Transverse colon (tissue), 4 donors: ENCODE measurements around the gene PPP2R2C. TPM values are rescaled to one million over a fixed set of nuclear protein-coding genes. Genes with fewer than 3 reads are reported as not detected.

Experiments used
- DNase-seq: peaks from one replicate; pipeline ENCODE4 v3.0.0-alpha.2; 2019
- H3K27ac ChIP-seq, 4 donors: fragments of 200-600 bp; sonication (generic); 2 replicates each; pipeline ENCODE4 v1.5.1; 2016 to 2018; ENCODE audit warnings: inconsistent platforms in 4 of 4
- H3K27me3 ChIP-seq: fragments of 200-600 bp; sonication (generic); 2 replicates; pipeline ENCODE4 v1.5.1; 2017; ENCODE audit warnings: inconsistent platforms
- H3K36me3 ChIP-seq, 4 donors: fragments of 200-600 bp; sonication (generic); 2 replicates each; pipeline ENCODE4 v1.5.1; 2017 to 2019; ENCODE audit warnings: inconsistent platforms in 4 of 4
- H3K4me1 ChIP-seq, 4 donors: fragments of 200-600 bp; sonication (generic); 2 replicates each; pipeline ENCODE4 v1.5.1; 2017 to 2020; ENCODE audit warnings: inconsistent platforms in 4 of 4
- H3K4me3 ChIP-seq, 4 donors: fragments of 200-600 bp; sonication (generic); 1 replicate in 1 of 4; 2 replicates in 3 of 4; pipeline versions ENCODE4 v1.5.1 to v1.6.1; 2017 to 2019; ENCODE audit warnings: inconsistent platforms in 4 of 4
- H3K9me3 ChIP-seq, 2 donors: fragments of 200-600 bp; sonication (generic); 2 replicates each; pipeline ENCODE4 v1.5.1; 2017 to 2019; ENCODE audit warnings: inconsistent platforms in 2 of 2
- CTCF ChIP-seq, 5 experiments: fragments of 200-600 bp in 3 of 5; fragments of 450-650 bp in 2 of 5; sonication (generic) in 3 of 5; IDR thresholded peaks; 1 replicate in 2 of 5; 2 replicates in 3 of 5; pipeline ENCODE4 v1.5.1; 2016 to 2017; ENCODE audit warnings: antibody characterized with exemption in 5 of 5, inconsistent platforms in 3 of 5, mild to moderate bottlenecking in 2 of 5, moderate library complexity in 1 of 5
- EP300 ChIP-seq: sonication (generic); formaldehyde crosslinking; IDR thresholded peaks from one replicate; pipeline ENCODE4 v1.6.1; 2017; ENCODE audit warnings: antibody characterized with exemption, low read depth
- POLR2A ChIP-seq: fragments of 450-650 bp; IDR thresholded peaks from one replicate; pipeline ENCODE4 v1.6.1; 2016; ENCODE audit warnings: antibody characterized with exemption, mild to moderate bottlenecking, moderate library complexity
- POLR2AphosphoS5 ChIP-seq, 3 donors: sonication (generic); formaldehyde crosslinking; IDR thresholded peaks; one replicate each; pipeline ENCODE4 v1.6.1; 2016; ENCODE audit warnings: antibody characterized with exemption in 3 of 3
- WGBS, 2 donors: methylation state at CpG; one replicate each; pipeline ENCODE4 v1.1.5; 2018; ENCODE audit warnings: low coverage in 1 of 2; 5-methylcytosine and 5-hydroxymethylcytosine counted together
- in situ Hi-C, 4 donors: fragments of 200-750 bp; cut with MboI; loops; one replicate each; pipeline versions ENCODE4 v1.15.0 to v1.15.1; 2017; ENCODE audit warnings: low sequenced_read_pairs in 3 of 4, low pct_ligation_motif_present in 1 of 4, low pct_unique_long_range_greater_than_20kb in 1 of 4
- intact Hi-C: fragments of 100-400 bp; cut with DNase I; formaldehyde crosslinking; loops from one replicate; pipeline ENCODE4 v1.15.1; 2023; ENCODE audit warnings: low total_unique reads
- total RNA-seq, 4 donors: library from RNA; depleted of rRNA; stranded (reverse); fragments of >200 nt; gene quantifications; one replicate each; pipeline ENCODE4 v1.1.0, GENCODE V29; 2016

Gene PPP2R2C
- total RNA-seq, 4 donors from 2014 or later = 0.27 to 8.8 (median 1.7) TPM

DNA sequence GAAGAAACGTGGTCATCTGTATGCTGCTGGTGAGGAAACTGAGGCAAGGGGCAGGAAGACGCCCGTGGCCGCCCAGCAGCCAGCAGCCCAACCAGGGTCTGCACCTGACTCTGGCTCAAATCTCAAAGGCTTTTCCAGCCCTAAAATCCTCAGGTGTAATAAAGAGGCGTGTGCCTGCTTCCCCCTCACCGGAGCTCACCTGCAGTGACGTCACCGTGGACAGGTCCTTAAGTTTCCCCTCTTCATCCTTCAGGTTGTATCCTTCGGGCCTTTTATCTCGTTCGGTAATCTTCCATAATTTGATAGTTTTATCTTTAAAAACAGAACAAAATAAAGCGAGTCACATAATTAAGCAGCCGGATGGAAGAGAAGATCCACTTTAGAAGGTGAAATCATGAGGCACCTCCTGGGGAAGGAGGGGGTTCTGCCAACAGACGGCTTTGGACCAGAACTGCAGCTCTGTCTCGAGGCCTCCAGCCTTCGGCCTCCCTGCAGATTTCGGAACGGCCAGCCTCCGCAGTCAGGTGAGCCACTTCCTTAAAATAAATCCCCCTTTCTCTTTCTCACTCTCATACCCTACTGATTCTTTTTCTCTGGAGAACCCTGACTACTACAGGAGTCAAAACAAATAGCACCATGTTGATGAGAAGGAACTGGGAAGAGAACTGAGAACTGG lies 96.7 kb downstream of the PPP2R2C start:
- no peak for DNase-seq
- intact Hi-C loops = no loop called here
- Histone ChIP-seq H3K36me3 (no peaks in the 10 kb centered on the region), H3K27ac (no peak overlapping the region), H3K9me3 (no peaks in the 10 kb centered on the region), H3K27me3 (peaks cover under 1% of the 10 kb centered on the region), H3K4me1 (no peaks in the 10 kb centered on the region), H3K4me3 (no peak overlapping the region)
- in situ Hi-C loops = no loop called here
- no peak for TF ChIP-seq POLR2AphosphoS5 (IDR thresholded peaks at IDR 0.05)
- TF ChIP-seq POLR2A = no peak
- 62 to 67% methylated on average over 17 to 19 of the region's 19 CpGs for whole genome bisulfite sequencing, 2 donors

DNA sequence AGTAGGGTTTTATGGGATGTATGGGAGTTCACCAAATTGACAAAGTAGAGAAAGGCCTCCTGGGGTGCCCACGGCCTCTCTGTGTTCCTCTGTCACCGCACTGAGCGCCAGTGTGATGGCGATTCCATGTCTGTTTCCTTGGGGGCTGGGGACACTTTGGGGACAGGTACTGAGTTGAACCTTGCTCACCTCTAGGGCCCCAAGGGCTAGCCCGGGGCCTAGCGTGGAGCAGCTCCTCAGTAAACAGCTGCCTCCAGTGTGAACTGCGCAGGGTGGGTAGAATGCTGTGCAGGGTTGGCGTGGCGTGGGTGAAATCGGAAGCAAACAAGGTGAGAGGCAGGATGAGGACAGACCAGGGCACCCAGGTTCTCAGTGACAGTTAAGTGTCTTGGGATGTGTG lies 97.8 kb downstream of the PPP2R2C start:
- Histone ChIP-seq H3K4me1 (no peaks in the 10 kb centered on the region), H3K27ac (no peak overlapping the region), H3K9me3 (no peaks in the 10 kb centered on the region), H3K4me3 (no peak overlapping the region), H3K36me3 (no peaks in the 10 kb centered on the region), H3K27me3 (no peaks in the 10 kb centered on the region)
- no peak for DNase-seq
- TF ChIP-seq POLR2AphosphoS5 (IDR thresholded peaks at IDR 0.05) (no peak), POLR2A (no peak), CTCF (IDR thresholded peaks at IDR 0.05) (no peak), EP300 (no peak)
- intact Hi-C loops (no loop called here), in situ Hi-C loops (no loop called here)
- WGBS, 2 donors = 84 to 88% methylated on average over 6 to 10 of the region's 10 CpGs

DNA sequence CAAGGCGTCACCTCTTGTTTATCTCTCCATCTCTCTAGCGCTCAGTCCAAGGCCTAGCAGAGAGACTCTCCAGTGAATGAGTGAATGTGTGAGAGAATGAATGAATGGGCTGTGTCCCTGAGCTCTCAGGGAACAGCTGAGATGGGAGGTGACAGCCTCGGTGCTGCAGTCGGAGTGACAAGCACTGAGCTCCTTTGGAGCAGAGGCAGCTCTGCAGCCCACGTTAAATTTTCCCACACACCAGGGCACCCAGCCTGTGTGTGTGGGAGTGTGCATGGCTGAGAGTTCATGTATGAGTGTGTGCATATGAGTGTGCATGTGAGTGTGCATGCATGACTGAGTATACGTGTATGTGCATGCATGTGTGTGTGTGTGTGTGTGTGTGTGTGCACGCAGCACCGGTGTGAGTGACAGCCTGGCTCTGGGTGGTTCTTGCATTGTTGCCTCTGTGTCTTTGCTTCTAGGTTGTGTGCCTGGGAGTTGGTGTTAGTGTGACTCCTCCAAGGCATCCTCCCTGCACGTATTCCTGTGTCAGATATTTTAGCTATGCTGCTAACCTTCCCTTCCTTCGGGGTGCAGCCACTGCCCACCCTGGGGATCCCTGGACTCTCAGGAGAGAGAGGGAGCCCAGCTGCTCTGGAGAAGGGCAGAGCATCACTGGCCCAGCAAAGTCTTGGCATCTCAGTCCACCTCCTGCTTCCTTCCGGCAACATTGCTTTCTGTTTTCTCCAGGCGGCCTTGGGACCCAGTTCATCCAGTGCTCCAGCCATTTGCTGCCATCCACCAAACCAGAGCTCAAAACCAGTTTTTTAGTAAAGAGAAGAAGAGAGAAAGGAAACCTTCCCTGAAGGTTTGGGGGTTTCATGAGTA lies 98.6 kb downstream of the PPP2R2C start:
- WGBS, 2 donors = 50 to 86% methylated on average over 4 to 12 of the region's 12 CpGs
- no peaks in the 10 kb centered on the region for H3K4me1 ChIP-seq
- TF ChIP-seq POLR2A (no peak), POLR2AphosphoS5 (IDR thresholded peaks at IDR 0.05) (no peak), EP300 (no peak), CTCF (IDR thresholded peaks at IDR 0.05) (no peak)
- H3K36me3 ChIP-seq = no peaks in the 10 kb centered on the region
- intact Hi-C loops = no loop called here
- H3K27me3 ChIP-seq = no peaks in the 10 kb centered on the region
- in situ Hi-C loops = no loop called here
- H3K9me3 ChIP-seq = no peaks in the 10 kb centered on the region
- H3K27ac ChIP-seq = no peak overlapping the region
- no peak overlapping the region for H3K4me3 ChIP-seq
- DNase-seq = no peak

GRCh38 chr4:6372649-6373525 lies 99.5 kb downstream of the PPP2R2C start:
- in situ Hi-C loops = no loop called here
- no peak for DNase-seq
- no peak overlapping the region for H3K27ac ChIP-seq
- no peak overlapping the region for H3K4me3 ChIP-seq
- intact Hi-C loops = no loop called here
- no peaks in the 10 kb centered on the region for H3K4me1 ChIP-seq
- WGBS, 2 donors = 87% methylated on average over 14 of the region's 14 CpGs; no CpG with 5 or more reads in 1 of the 2 donors
- no peaks in the 10 kb centered on the region for H3K9me3 ChIP-seq
- TF ChIP-seq CTCF (IDR thresholded peaks at IDR 0.05) = no peak
- TF ChIP-seq EP300 = no peak
- no peak for TF ChIP-seq POLR2A
- TF ChIP-seq POLR2AphosphoS5 (IDR thresholded peaks at IDR 0.05) = no peak
- no peaks in the 10 kb centered on the region for H3K36me3 ChIP-seq
- H3K27me3 ChIP-seq = peaks cover 6% of the 10 kb centered on the region
